ENCODE results near the gene ZSCAN26. TPM values are rescaled to one million over a fixed set of nuclear protein-coding genes. Genes with fewer than 3 reads are reported as not detected.

Gene ZSCAN26
- total RNA-seq, 3 donors from 2014 or later: 5.5 to 6.7 (median 6.5) TPM

- ATAC-seq (no peak), DNase-seq (no peak)
- Mint-ChIP-seq H3K36me3 (ENCODE audit: insufficient read depth) (peaks cover 53% of the 10 kb centered on the region), H3K4me1 (ENCODE audit: low read depth) (peaks cover 8% of the 10 kb centered on the region), H3K9me3 (no peaks in the 10 kb centered on the region), H3K27me3 (ENCODE audit: low read depth) (no peaks in the 10 kb centered on the region), H3K4me3 (no peak overlapping the region)
These were observed 21.6 kb upstream of the ZSCAN26 start for GRCh38 chr6:28245206-28245941.

- no peak for DNase-seq
- peaks cover 46% of the 10 kb centered on the region for H3K36me3 Mint-ChIP-seq (ENCODE audit: insufficient read depth)
- no peaks in the 10 kb centered on the region for H3K9me3 Mint-ChIP-seq
- H3K4me1 Mint-ChIP-seq (ENCODE audit: low read depth): peaks cover 31% of the 10 kb centered on the region
- no peak overlapping the region for H3K4me3 Mint-ChIP-seq
- no peaks in the 10 kb centered on the region for H3K27me3 Mint-ChIP-seq (ENCODE audit: low read depth)
- ATAC-seq: no peak
These were observed 18.0 kb upstream of the ZSCAN26 start for GRCh38 chr6:28248916-28249315.

- peak overlapping the region; percentile 79 for H3K4me3 Mint-ChIP-seq
- no peak for DNase-seq
- H3K4me1 Mint-ChIP-seq (ENCODE audit: low read depth): peaks cover 29% of the 10 kb centered on the region
- ATAC-seq: no peak
- H3K9me3 Mint-ChIP-seq: no peaks in the 10 kb centered on the region
- H3K27me3 Mint-ChIP-seq (ENCODE audit: low read depth): peaks cover 2% of the 10 kb centered on the region
- peaks cover 28% of the 10 kb centered on the region for H3K36me3 Mint-ChIP-seq (ENCODE audit: insufficient read depth)
These were observed 16.2 kb upstream of the ZSCAN26 start for GRCh38 chr6:28250747-28251146.

DNA sequence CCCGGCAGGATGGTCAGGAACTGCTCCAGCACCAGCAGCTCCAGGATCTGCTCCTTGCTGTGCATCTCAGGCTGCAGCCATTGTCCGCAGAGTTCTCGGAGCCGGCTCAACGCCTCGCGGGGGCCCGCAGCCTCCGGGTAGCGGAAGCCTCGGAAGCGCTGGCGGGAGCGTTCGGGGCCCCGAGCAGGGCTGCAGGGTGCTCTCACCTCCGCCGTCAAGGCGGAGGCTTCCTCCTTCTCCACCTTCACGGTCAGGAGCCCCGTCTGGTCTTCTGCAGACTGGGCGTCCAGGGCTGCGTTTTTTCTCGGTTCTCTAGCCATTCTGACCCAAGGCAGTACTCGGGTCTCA is 15.3 kb upstream of the ZSCAN26 start:
- peak overlapping the region; percentile 98 for H3K4me3 Mint-ChIP-seq
- peaks cover 29% of the 10 kb centered on the region for H3K4me1 Mint-ChIP-seq (ENCODE audit: low read depth)
- no peaks in the 10 kb centered on the region for H3K9me3 Mint-ChIP-seq
- DNase-seq (no peak), ATAC-seq (peak; percentile 74 to 76)
- peaks cover 20% of the 10 kb centered on the region for H3K36me3 Mint-ChIP-seq (ENCODE audit: insufficient read depth)
- H3K27me3 Mint-ChIP-seq (ENCODE audit: low read depth): peaks cover 6% of the 10 kb centered on the region

DNA sequence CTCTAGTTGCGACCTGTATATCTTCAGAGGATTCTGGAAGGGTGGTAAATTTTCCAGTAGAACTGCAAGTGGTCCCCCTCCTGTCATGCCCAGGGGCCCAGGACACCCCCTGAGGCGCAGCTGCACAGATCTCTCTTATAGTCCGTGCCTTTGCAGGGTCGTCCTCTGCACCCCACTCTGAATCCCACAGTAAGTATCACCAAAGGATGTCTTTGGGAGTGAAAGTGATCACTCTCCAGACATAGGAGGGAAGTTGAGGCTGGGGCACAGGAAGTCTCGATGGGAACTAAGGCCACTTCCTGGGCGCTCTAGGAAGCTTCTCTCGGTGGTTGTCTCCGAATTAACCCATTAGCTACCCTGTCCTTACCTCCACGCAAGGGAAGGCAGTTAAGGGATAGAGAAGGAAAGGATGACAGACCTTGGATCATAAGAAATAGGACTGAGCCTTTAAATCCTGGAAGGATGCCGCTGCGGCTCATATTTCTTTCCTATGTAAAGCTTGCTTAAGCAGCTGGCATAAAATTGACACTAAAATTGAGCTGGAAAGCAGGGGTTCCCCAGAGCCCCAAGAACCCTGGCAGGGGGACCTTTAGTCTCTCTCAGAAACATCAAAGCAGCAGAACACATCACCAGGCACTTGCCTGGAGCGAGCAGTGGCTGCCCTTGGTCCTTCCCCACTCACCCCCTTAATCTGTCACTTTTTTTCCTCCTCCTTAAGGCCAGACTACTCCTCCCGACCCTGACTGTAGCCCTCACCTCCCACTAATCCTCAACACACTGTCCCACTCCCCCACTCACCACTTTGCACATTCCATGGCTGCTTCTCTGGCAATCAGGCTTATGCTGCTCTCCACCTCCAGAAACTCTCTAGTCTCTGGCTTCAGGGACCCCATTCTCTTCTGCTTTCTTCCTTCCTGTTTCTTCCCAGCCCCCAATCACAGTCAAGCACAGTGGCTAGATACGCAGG is 14.7 kb upstream of the ZSCAN26 start, which contains the start of gene ZKSCAN4:
TSS of gene ZKSCAN4 (minus strand) at position 261 of the 967 bp plus-strand sequence. CDS start 289 bp downstream, outside the sequence.
- Mint-ChIP-seq H3K36me3 (ENCODE audit: insufficient read depth) (peaks cover 14% of the 10 kb centered on the region), H3K27me3 (ENCODE audit: low read depth) (peaks cover 6% of the 10 kb centered on the region), H3K4me1 (ENCODE audit: low read depth) (peaks cover 29% of the 10 kb centered on the region), H3K9me3 (no peaks in the 10 kb centered on the region), H3K4me3 (peak within 1 kb of the TSS; percentile 98)
- peak; percentile 71 for DNase-seq
- peak; percentile 95 to 96 for ATAC-seq

- ATAC-seq: no peak
- DNase-seq: no peak
- Mint-ChIP-seq H3K27me3 (ENCODE audit: low read depth) (peaks cover 13% of the 10 kb centered on the region), H3K4me1 (ENCODE audit: low read depth) (peaks cover 32% of the 10 kb centered on the region), H3K36me3 (ENCODE audit: insufficient read depth) (peaks cover 4% of the 10 kb centered on the region), H3K4me3 (no peak overlapping the region), H3K9me3 (no peaks in the 10 kb centered on the region)
These were observed 12.8 kb upstream of the ZSCAN26 start for GRCh38 chr6:28254121-28254519.

- ATAC-seq (no peak), DNase-seq (no peak)
- H3K4me3 Mint-ChIP-seq: no peak overlapping the region
- H3K36me3 Mint-ChIP-seq (ENCODE audit: insufficient read depth): peaks cover 2% of the 10 kb centered on the region
- H3K4me1 Mint-ChIP-seq (ENCODE audit: low read depth): peaks cover 15% of the 10 kb centered on the region
- H3K27me3 Mint-ChIP-seq (ENCODE audit: low read depth): peaks cover 17% of the 10 kb centered on the region
- no peaks in the 10 kb centered on the region for H3K9me3 Mint-ChIP-seq
These were observed 9.9 kb upstream of the ZSCAN26 start for GRCh38 chr6:28257042-28257441.

DNA sequence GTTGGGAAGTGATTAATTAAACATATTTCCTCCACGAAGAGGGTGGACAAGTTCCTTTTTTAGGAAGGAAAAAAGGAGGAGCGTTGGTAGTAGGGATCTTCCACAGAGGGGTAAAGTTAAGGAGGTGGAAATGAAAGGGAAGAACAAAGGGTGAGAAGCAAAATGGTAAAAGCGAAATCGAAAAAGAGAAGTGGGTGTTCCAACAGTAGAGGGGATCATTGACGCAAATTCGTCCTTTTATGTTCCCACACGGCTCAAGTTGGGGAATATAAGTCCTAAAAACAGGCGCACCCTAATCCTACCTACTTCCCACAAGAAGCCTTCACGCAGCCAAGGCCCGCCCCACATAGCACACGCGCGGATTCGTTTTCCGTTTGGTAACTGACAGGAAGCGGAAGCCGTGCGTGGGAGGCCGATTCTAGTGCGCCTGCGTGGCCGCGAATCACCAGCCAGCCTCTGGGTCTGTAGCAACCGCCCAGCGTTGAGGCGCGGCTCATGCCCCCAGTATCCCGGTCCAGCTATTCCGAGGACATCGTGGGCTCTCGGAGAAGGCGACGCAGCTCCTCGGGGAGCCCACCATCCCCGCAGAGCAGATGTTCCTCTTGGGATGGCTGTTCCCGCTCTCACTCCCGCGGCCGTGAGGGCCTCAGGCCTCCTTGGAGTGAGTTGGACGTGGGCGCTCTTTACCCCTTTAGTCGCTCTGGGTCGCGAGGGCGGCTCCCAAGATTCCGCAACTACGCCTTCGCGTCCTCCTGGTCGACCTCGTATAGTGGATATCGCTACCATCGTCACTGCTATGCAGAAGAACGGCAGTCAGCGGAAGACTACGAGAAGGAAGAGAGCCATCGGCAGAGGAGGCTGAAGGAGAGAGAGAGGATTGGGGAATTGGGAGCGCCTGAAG is 7.8 kb upstream of the ZSCAN26 start, which contains the start of gene NKAPL:
TSS of gene NKAPL (plus strand) at position 421 of the 901 bp plus-strand sequence. CDS start at position 496, 75 bp downstream.
- Mint-ChIP-seq H3K4me3 (peak within 1 kb of the TSS; percentile 50), H3K27me3 (ENCODE audit: low read depth) (peaks cover 17% of the 10 kb centered on the region), H3K4me1 (ENCODE audit: low read depth) (peaks cover 5% of the 10 kb centered on the region), H3K36me3 (ENCODE audit: insufficient read depth) (peaks cover 2% of the 10 kb centered on the region), H3K9me3 (no peaks in the 10 kb centered on the region)
- ATAC-seq: peak; percentile 58 to 66
- DNase-seq: peak; percentile 58

DNA sequence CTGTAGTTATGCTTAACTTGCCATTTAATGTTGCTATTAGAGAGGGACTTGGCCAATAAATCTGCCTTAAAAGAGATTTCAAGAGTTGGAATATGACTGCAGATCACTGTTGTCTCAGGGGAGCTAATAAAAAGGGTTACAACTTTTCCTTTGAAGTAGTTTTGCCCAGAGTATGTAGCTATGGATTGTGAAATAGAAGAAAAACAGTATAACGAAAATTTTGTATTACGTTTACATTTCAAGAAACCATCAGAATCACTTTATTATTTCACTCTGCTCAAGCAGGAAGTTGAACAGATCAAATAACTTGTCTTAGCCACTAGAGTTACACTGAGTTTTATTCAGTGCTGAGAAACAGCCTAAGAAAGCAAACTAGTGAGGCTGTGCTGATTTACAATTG is 3.0 kb upstream of the ZSCAN26 start:
- Mint-ChIP-seq H3K27me3 (ENCODE audit: low read depth) (peaks cover 4% of the 10 kb centered on the region), H3K9me3 (no peaks in the 10 kb centered on the region), H3K36me3 (ENCODE audit: insufficient read depth) (no peaks in the 10 kb centered on the region), H3K4me3 (no peak overlapping the region), H3K4me1 (ENCODE audit: low read depth) (peaks cover 11% of the 10 kb centered on the region)
- DNase-seq: no peak
- no peak for ATAC-seq

DNA sequence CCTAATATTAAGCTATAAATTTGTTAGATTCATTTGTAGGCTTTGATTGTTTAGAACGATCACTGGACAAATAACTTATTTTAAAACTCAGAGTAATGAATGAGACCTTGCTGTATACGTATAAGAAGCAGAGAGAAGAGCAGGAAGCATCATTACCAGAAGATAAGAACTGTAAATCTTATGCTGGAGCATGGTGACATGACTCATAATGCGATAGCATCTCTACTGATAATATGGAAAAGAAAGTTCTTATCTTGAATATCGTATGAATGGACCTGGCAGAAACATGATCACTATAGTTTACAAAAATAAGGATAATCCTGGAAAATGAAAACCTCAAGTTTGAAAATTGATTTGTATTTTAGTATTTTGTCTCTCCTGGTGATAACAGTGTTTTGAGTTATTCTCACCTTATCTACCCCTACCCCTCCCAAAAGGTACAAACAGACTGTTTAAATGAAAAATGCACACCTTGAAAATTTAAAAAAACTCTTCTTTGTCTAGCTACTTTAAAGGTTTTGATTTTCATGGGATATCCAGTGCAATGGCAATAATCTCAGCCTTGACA is 2.0 kb upstream of the ZSCAN26 start:
- Mint-ChIP-seq H3K4me3 (no peak overlapping the region), H3K4me1 (ENCODE audit: low read depth) (peaks cover 18% of the 10 kb centered on the region), H3K9me3 (no peaks in the 10 kb centered on the region), H3K36me3 (ENCODE audit: insufficient read depth) (peaks cover 2% of the 10 kb centered on the region), H3K27me3 (ENCODE audit: low read depth) (peaks cover 2% of the 10 kb centered on the region)
- no peak for ATAC-seq
- DNase-seq: no peak

DNA sequence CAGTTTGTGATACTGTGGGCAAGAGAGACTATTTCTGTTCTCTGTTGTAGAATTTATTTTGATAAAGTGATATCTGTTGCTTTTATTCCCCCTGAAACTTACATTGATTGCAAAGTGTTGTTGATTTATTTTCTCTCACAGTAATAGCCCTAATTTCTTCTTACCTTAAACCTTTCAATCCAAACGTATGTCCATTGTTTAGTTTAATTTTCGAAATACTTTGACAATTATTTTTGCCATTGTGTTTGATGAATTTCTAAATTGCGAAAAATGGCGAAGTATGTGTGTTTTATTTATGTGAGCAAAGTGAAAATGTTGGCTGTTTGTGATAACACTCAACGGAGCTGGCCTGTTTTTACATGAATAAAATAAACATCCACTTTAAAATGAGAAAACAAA is 381 bp upstream of the ZSCAN26 start:
- no peak for ATAC-seq
- Mint-ChIP-seq H3K27me3 (ENCODE audit: low read depth) (no peaks in the 10 kb centered on the region), H3K9me3 (no peaks in the 10 kb centered on the region), H3K4me3 (no peak overlapping the region), H3K36me3 (ENCODE audit: insufficient read depth) (peaks cover 8% of the 10 kb centered on the region), H3K4me1 (ENCODE audit: low read depth) (peaks cover 29% of the 10 kb centered on the region)
- no peak for DNase-seq

DNA sequence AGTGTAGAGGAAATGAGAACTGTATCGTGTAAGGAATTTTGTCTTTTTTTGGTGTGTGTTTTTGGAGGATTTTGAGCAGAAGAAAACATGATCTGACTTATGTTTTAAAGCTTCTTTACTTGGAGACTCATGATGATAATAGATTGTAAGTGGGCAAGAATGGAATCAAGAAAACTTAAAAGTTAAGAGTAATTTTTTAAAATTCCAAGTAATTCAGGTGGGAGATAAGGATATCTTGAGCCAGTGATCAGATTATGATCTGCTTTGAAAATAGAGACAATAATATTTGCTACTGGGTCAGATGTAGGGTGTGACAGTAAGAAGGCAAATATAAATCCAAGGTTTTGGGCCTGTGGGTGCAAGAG is 734 bp downstream of the ZSCAN26 start:
- H3K4me3 Mint-ChIP-seq: no peak overlapping the region
- H3K9me3 Mint-ChIP-seq: no peaks in the 10 kb centered on the region
- H3K27me3 Mint-ChIP-seq (ENCODE audit: low read depth): no peaks in the 10 kb centered on the region
- DNase-seq (no peak), ATAC-seq (no peak)
- peaks cover 14% of the 10 kb centered on the region for H3K36me3 Mint-ChIP-seq (ENCODE audit: insufficient read depth)
- H3K4me1 Mint-ChIP-seq (ENCODE audit: low read depth): peaks cover 29% of the 10 kb centered on the region

DNA sequence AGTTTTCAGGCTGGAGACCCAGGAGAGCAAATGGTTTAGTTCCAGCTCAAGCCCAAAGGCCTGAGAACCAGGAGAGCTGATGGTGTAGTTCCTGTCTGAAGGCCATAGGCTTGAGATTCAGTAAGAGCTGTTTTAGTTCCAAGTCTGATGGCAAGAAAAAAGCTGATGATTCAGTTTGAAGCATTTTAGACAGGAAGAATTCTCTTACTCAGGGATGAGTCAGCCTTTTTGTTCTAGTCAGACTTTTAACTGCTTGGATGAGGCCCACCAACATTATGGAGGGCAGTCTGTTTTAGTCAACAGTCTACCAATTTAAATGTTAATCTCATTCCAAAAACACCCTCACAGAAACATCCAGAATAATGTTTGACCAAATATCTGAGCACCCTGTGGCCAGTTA is 2.5 kb downstream of the ZSCAN26 start:
- Mint-ChIP-seq H3K36me3 (ENCODE audit: insufficient read depth) (peaks cover 19% of the 10 kb centered on the region), H3K4me1 (ENCODE audit: low read depth) (peaks cover 26% of the 10 kb centered on the region), H3K4me3 (no peak overlapping the region), H3K9me3 (no peaks in the 10 kb centered on the region), H3K27me3 (ENCODE audit: low read depth) (no peaks in the 10 kb centered on the region)
- ATAC-seq (peak; percentile 41 to 56), DNase-seq (no peak)

All from activated T-cell treated with anti-CD3 and anti-CD28 coated beads, Interleukin-2, amount 50 U/mL, for 4 hours (primary cell).